ENCODE measurements around the gene SPATA3. TPM values are rescaled to one million over a fixed set of nuclear protein-coding genes. Genes with fewer than 3 reads are reported as not detected.
A peak's percentile ranks its signal among the peaks of the same experiment; 100 is the strongest.

SPATA3 gene
- total RNA-seq, 1 donor from 2014 or later, result not detected

GRCh38 chr2:230987137-230988020 lies 8.5 kb upstream of the SPATA3 start:
- Mint-ChIP-seq H3K4me3 (ENCODE audit: unreplicated experiment) (peak overlapping the region; percentile 63), H3K36me3 (ENCODE audit: low read depth) (no peaks in the 10 kb centered on the region), H3K27me3 (ENCODE audit: low read depth) (peaks cover 1% of the 10 kb centered on the region), H3K27ac (ENCODE audit: unreplicated experiment) (no peak overlapping the region), H3K9me3 (ENCODE audit: low read depth) (no peaks in the 10 kb centered on the region), H3K4me1 (ENCODE audit: low read depth) (peaks cover 4% of the 10 kb centered on the region)
- peak; percentile 95 for TF ChIP-seq CTCF (IDR thresholded peaks at IDR 0.05)
- no peak for DNase-seq (ENCODE audit: low spot score)

GRCh38 chr2:230989731-230990130 lies 6.2 kb upstream of the SPATA3 start:
- no peak overlapping the region for H3K4me3 Mint-ChIP-seq (ENCODE audit: unreplicated experiment)
- H3K4me1 Mint-ChIP-seq (ENCODE audit: low read depth), result peaks cover 4% of the 10 kb centered on the region
- no peak for DNase-seq (ENCODE audit: low spot score)
- no peak for TF ChIP-seq CTCF (IDR thresholded peaks at IDR 0.05)
- no peak overlapping the region for H3K27ac Mint-ChIP-seq (ENCODE audit: unreplicated experiment)
- no peaks in the 10 kb centered on the region for H3K9me3 Mint-ChIP-seq (ENCODE audit: low read depth)
- no peaks in the 10 kb centered on the region for H3K36me3 Mint-ChIP-seq (ENCODE audit: low read depth)
- peaks cover 6% of the 10 kb centered on the region for H3K27me3 Mint-ChIP-seq (ENCODE audit: low read depth)

DNA sequence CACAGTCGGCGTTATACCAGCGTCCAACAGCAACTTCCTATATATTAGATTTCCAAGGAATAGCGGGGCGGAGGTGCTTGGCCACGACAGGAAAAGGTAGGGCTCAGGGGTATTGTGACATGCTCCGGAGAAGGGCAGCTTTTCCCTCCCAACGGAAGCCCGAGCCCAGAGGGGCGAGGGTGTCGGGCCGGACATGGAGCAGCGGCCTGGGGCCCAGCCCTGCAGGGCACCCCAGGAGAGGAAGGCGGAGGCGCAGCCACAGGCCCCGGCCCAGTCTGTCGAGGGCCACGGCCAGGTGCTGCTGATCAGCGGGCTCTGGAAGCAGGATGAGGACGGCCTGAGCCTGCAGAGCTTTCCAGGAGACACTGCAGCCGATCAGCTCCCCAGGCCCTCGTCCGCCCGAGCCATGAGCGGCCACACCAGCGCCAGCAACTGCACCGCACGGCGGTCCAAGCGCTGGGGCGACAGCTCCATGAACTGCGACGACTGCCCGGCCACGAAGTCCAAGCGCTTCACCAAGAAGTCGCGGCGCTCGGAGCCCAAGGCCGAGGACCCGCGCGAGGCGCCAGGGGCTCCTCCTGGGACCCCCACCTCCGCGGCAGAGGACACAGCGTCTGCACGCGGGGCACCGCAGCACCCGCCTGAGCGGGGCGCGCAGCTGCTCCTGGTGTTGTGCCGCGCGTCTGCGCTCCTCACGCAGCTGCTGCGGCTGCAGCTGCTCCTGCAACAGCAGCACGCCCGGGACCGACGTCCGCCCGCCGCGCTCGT lies 5.6 kb upstream of the SPATA3 start:
- DNase-seq (ENCODE audit: low spot score), result no peak
- Mint-ChIP-seq H3K36me3 (ENCODE audit: low read depth) (no peaks in the 10 kb centered on the region), H3K9me3 (ENCODE audit: low read depth) (no peaks in the 10 kb centered on the region), H3K27ac (ENCODE audit: unreplicated experiment) (no peak overlapping the region), H3K27me3 (ENCODE audit: low read depth) (peaks cover 9% of the 10 kb centered on the region), H3K4me1 (ENCODE audit: low read depth) (peaks cover 4% of the 10 kb centered on the region), H3K4me3 (ENCODE audit: unreplicated experiment) (no peak overlapping the region)
- TF ChIP-seq CTCF (IDR thresholded peaks at IDR 0.05), result no peak

DNA sequence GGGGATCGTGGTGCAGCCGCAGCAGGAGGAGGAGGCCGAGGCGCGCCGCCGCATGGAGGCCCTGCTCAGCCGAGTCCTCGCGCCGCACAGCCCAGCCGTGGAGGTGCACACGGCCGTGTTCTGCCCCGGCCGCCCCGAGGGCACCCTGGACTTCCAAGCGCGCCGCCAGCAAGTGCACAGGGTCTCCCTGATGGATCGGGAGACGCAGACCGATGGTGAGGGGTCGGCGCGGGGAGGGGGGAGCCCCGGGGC lies 5.1 kb upstream of the SPATA3 start:
- no peak for DNase-seq (ENCODE audit: low spot score)
- no peak overlapping the region for H3K27ac Mint-ChIP-seq (ENCODE audit: unreplicated experiment)
- H3K9me3 Mint-ChIP-seq (ENCODE audit: low read depth), result no peaks in the 10 kb centered on the region
- H3K4me1 Mint-ChIP-seq (ENCODE audit: low read depth), result peaks cover 4% of the 10 kb centered on the region
- no peak overlapping the region for H3K4me3 Mint-ChIP-seq (ENCODE audit: unreplicated experiment)
- peaks cover 12% of the 10 kb centered on the region for H3K27me3 Mint-ChIP-seq (ENCODE audit: low read depth)
- no peak for TF ChIP-seq CTCF (IDR thresholded peaks at IDR 0.05)
- H3K36me3 Mint-ChIP-seq (ENCODE audit: low read depth), result no peaks in the 10 kb centered on the region

GRCh38 chr2:230991598-230991997 lies 4.3 kb upstream of the SPATA3 start:
- Mint-ChIP-seq H3K36me3 (ENCODE audit: low read depth) (no peaks in the 10 kb centered on the region), H3K27me3 (ENCODE audit: low read depth) (peaks cover 10% of the 10 kb centered on the region), H3K4me1 (ENCODE audit: low read depth) (peaks cover 4% of the 10 kb centered on the region), H3K27ac (ENCODE audit: unreplicated experiment) (no peak overlapping the region), H3K9me3 (ENCODE audit: low read depth) (no peaks in the 10 kb centered on the region), H3K4me3 (ENCODE audit: unreplicated experiment) (no peak overlapping the region)
- no peak for TF ChIP-seq CTCF (IDR thresholded peaks at IDR 0.05)
- DNase-seq (ENCODE audit: low spot score), result no peak
